ENCODE results near the gene JAKMIP1.

JAKMIP1 gene

DNA sequence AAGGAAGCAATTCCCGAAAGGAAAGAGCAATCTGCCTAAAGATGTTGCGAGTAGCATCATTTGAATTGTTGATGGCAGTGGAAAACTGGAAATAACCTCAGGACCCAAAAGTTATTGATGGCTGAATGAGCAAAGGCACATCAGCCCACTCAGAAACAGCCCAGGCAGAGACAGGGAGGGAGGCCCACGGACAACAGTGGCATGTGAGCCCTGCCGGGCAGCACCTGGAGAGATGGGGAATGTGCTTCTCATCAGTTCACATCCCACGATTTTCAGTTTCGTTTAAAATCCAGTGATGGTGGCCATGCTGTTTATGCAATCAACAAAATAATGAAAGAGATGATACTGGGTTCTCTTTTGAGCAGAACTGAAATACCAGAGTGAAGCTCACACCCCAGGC is 80.0 kb downstream of the JAKMIP1 start:
- in situ Hi-C loops (cut with HindIII; ENCODE audit: low pct_unique_long_range_greater_than_20kb, low sequenced_read_pairs) = no loop called here
- TF ChIP-seq JUND (IDR thresholded peaks at IDR 0.05; ENCODE audit: low read depth) = no peak
- no peak for DNase-seq (ENCODE audit: low read depth in 1 of 2, low spot score in 1 of 2)

DNA sequence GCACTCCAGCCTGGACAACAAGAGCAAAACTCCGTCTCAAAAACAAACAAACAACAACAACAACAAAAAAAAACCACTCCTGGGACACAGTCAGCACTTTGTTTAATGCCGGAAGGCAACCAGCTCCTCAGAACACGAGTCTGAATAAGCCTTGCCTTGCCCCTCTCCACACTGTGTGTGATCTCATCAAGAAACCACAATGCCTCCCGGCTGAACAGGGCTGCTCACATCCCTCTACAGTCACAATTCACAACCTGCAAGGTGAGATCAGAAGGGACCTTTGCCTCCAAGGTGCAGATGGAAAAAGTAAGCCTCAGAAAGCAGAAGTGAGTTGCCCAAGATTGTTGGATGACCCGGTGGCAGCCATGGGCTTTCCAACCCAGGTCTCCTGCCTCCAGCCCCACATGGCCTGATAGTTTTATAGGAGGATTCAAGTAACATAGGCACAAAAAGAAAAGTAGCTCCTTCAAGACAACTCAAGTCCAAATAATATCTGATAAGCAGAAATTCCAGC is 80.8 kb downstream of the JAKMIP1 start:
- TF ChIP-seq JUND (IDR thresholded peaks at IDR 0.05; ENCODE audit: low read depth) = no peak
- DNase-seq (ENCODE audit: low read depth in 1 of 2, low spot score in 1 of 2) = no peak
- in situ Hi-C loops (cut with HindIII; ENCODE audit: low pct_unique_long_range_greater_than_20kb, low sequenced_read_pairs) = no loop called here

DNA sequence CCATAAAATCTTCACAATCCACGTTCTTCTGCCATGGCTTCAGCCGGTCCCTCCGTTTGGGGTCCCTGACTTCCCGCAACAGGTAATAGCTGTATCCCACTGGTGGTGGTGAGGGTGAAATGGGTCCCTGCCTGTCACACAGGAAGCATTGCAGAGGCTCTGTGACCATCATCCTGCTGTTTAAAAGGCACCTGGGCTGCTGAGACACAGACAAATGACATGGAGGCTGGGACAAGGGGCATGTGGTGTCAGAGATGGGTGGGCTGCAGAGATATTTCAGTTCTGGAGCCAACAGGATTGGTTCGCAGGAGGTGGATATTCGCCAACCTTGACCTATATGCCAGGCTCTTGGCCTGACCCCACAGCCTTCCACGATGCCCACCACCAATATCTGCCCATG is 82.1 kb downstream of the JAKMIP1 start:
- no peak for TF ChIP-seq JUND (IDR thresholded peaks at IDR 0.05; ENCODE audit: low read depth)
- in situ Hi-C loops (cut with HindIII; ENCODE audit: low pct_unique_long_range_greater_than_20kb, low sequenced_read_pairs) = no loop called here
- DNase-seq (ENCODE audit: low read depth in 1 of 2, low spot score in 1 of 2) = no peak

DNA sequence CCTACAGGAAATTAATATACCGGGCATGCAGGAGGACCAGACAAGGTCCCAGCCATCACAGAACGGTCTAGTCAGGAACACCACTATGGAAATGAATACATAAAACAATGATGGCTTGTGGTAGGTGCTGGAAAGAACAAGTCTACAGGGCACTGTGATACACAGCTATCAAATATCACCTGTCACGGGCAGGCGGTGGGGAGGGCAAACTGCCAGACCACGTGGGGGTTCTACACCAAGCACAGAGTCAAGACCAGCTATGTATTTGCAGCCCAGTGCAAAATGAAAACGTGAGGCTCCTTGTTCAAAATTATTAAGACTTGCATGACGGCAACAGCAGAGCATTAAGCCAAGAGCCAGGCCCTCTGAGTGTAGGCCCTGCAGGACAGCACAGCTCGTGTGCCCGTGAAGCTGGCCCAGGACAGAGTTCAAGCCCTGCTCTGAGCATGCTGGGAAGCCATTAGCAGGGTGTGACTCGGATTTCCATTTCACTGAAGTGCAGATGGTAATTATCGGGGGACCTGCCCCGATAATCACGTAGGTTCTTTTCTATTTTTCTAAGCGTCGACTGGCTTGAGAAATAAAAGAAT is 83.6 kb downstream of the JAKMIP1 start:
- no peak for TF ChIP-seq JUND (IDR thresholded peaks at IDR 0.05; ENCODE audit: low read depth)
- no peak for DNase-seq (ENCODE audit: low read depth in 1 of 2, low spot score in 1 of 2)
- in situ Hi-C loops (cut with HindIII; ENCODE audit: low pct_unique_long_range_greater_than_20kb, low sequenced_read_pairs) = no loop called here

DNA sequence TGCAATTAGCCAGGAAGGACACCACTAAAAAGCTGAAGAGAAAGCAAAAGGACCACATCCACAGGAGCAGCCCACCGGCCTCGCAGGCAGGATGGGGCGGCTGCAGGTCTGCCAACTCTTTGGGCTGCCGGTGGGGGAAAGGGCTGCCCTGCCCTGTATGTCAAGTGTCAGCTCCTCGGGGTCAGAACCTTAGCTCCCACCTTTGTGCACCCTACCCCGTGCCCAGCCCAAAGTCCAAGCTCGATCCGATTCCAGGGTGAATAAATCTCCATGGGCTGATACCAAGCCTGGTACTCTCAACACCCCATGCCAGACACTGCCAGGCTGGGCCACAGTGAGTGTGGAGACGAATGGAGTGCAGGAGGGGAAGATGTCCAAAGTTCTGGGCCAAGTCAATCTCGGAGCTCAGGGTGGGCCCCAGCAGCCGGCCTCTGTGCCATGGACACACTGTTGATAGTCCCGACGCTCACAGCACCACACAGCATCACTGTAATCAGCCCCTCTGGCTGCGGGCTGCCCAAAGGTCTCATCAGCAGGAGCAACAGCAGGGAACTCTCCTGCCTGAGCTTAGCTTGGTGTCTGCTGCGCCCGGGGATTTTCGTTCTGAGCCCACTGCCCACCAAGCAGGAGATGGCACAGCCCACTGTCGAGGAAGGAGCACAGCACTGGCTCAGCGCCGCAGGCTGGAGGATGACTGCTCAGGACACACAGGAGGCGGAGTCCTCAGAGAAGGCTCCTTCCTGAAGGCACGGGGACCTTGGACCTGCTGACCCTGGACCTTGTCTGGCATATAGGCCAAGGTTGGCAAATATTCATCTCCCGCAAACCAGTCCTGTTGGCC is 84.4 kb downstream of the JAKMIP1 start:
- DNase-seq (ENCODE audit: low read depth in 1 of 2, low spot score in 1 of 2) = no peak
- in situ Hi-C loops (cut with HindIII; ENCODE audit: low pct_unique_long_range_greater_than_20kb, low sequenced_read_pairs) = no loop called here

DNA sequence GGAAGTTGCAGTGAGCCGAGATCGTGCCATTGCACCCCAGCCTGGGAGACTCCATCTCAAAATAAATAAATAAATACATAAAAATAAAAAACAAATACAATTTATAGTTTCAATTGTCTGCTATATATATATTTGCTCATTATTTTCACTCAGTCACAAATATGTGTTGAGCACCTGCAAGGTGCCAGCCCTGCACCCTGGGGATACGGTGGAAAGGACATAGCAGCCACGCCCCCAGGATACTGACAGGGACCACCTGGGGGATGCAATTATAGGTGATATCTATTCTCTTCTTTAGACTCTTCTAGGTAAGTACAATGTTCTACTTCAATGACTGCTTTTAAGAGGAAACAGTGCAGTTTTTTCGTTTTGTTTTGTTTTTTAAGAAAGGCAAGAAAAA is 85.0 kb downstream of the JAKMIP1 start:
- in situ Hi-C loops (cut with HindIII; ENCODE audit: low pct_unique_long_range_greater_than_20kb, low sequenced_read_pairs) = no loop called here
- TF ChIP-seq JUND (IDR thresholded peaks at IDR 0.05; ENCODE audit: low read depth) = no peak
- DNase-seq (ENCODE audit: low read depth in 1 of 2, low spot score in 1 of 2) = no peak

More for the DNA sequence above, 84.4 kb downstream of the JAKMIP1 start:
- no peak for TF ChIP-seq JUND (IDR thresholded peaks at IDR 0.05; ENCODE audit: low read depth)

DNA sequence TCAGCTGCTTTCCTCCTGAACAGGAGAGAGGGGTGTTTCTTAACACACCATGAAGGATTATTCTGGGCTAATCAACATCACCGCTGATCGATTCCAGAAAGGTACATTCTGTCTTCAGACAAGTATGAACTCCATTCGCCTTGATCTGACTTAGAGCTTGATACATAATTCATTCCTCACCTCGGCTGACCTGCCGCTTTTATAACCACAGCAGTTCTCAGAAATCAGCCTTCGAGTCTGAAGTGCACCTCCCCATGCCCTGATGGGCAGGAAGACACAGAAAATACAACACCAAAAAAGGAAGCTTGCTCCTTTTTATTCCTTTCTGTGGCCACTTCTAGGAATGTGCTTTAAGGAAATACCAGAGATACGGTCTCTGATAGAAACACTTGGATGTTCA is 85.7 kb downstream of the JAKMIP1 start:
- in situ Hi-C loops (cut with HindIII; ENCODE audit: low pct_unique_long_range_greater_than_20kb, low sequenced_read_pairs) = no loop called here
- no peak for DNase-seq (ENCODE audit: low read depth in 1 of 2, low spot score in 1 of 2)
- TF ChIP-seq JUND (IDR thresholded peaks at IDR 0.05; ENCODE audit: low read depth) = no peak

DNA sequence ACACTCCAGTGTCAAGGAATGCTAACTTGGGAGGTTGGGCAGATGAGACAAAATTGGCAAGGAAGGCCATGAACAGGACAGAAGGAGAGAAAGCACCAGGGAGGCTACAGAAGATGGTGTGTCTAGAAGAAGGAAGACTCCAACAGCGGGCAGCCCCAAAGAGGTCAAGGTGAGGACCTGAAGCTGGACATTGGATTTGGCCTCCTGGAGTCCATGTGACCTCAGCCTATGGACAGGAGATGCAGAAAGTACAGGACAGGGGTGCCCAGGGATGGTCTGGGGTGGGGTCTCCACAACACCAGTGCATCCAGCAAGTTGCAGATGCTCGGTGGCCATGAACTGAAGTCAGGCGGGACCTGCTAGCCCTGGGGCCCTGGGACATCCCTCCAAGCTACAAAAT is 86.2 kb downstream of the JAKMIP1 start:
- TF ChIP-seq JUND (IDR thresholded peaks at IDR 0.05; ENCODE audit: low read depth) = no peak
- in situ Hi-C loops (cut with HindIII; ENCODE audit: low pct_unique_long_range_greater_than_20kb, low sequenced_read_pairs) = no loop called here
- no peak for DNase-seq (ENCODE audit: low read depth in 1 of 2, low spot score in 1 of 2)

DNA sequence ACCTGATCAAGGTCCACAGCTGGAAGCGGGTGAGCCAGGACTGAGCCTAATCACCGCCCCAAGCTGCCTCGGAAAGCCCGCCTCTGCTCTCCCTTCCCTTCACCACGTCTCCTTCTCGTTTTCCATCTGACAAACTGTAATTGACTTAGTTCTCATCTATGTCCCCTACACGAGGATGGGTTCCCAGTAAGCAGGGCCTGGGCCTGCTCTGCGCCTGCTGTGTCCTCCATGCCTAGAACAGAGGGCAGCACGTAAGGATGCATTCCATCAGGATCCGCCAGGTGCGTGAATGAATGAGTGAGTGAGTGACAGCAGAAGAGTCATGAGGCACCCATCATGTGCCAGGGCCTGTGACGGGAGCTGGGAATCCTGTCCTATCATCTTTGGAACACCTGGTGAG is 86.7 kb downstream of the JAKMIP1 start:
- in situ Hi-C loops (cut with HindIII; ENCODE audit: low pct_unique_long_range_greater_than_20kb, low sequenced_read_pairs) = no loop called here
- no peak for TF ChIP-seq JUND (IDR thresholded peaks at IDR 0.05; ENCODE audit: low read depth)
- no peak for DNase-seq (ENCODE audit: low read depth in 1 of 2, low spot score in 1 of 2)

DNA sequence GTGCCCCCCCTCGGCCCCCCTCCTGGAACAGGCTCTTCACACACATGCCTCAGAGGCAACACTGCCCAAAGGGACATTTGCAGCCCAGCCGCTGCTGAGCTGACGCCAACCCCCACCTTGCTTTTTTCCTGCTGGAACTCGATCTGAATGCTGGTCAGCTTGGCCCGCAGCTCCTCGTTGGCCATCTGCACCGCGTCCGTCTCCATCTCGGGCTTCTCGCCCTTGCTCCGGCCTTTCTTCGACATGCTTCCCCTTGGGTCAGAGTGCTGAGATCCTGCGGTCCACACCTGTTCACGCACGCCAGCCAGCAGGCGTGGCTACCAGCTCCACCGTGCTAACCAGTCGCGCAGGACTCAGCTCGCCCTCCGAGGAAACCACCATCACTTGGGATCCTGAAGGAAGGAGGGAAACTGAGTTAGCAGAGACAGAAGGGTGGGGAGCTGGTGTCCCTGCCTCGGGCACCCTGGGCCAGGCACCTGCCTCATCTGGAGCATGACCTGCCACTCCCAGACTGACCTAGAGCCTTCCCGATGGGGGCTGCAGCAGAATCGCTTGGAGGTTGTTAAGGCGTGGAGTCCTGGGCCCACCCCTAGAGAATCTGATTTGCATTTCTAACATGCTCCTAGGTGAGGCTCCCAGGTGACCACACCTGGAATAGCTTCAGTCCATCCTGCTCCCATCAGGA is 87.6 kb downstream of the JAKMIP1 start:
- no peak for DNase-seq (ENCODE audit: low read depth in 1 of 2, low spot score in 1 of 2)
- TF ChIP-seq JUND (IDR thresholded peaks at IDR 0.05; ENCODE audit: low read depth) = no peak
- in situ Hi-C loops (cut with HindIII; ENCODE audit: low pct_unique_long_range_greater_than_20kb, low sequenced_read_pairs) = no loop called here

DNA sequence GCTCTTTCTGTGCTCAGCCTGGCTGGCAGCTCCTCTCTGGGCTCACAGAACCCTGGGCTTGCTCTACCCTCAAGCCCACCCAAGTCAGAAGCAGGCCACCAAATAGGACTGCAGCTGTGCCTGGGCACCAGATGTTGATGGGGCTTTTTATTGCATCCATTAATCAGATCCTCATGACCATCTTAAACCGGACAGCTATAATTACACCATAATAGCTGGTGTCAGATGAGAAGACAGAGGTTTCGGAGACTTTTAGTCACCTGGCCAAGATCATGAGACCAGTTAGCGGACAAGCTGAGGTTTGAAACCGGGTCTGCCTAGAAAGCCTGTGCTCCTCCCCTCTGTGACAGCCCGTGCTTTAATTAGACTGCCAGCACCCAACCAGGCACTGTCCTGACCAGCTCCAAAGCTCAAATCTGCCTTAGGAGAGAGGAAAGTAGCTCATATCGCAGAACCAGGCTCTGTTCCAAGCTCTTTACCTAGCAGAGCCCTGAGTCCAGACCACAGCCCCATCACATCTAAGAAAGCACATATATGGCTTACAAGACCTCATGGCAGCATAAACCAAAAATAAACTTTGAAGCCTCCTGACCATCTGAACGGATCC is 88.9 kb downstream of the JAKMIP1 start:
- in situ Hi-C loops (cut with HindIII; ENCODE audit: low pct_unique_long_range_greater_than_20kb, low sequenced_read_pairs) = no loop called here
- no peak for TF ChIP-seq JUND (IDR thresholded peaks at IDR 0.05; ENCODE audit: low read depth)
- DNase-seq (ENCODE audit: low read depth in 1 of 2, low spot score in 1 of 2) = no peak

DNA sequence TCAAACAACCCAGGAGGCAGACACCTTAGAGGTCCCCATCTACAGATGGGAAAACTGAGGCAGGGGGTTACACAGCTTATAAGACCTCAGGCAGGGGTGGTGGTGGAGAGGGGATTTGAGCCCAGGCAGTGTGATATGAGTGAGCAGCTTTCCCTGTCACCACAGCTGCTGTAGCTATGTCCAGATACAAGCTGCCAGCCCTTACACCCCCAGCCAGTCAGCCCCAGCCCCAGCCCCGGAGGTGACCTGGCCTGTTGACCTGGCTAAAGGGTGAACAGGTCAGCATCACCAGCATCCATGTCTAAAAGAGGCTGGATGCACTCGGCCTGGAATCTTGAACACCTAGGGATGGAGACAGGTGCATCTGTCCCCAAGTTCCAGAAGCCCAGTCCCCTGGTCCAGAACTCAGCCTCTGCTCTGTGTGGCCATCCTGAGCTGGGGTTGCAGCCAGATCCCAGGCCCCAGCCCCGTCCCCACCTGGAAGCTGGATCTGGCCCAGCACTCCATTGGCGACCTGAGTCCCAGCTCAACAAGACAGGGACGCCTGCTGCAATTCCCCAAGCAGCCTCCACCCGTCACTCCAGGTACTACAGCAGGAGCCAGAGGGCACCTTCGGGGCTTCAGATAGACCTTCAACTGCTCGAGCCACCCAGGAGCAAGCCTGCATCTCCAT is 89.5 kb downstream of the JAKMIP1 start:
- DNase-seq (ENCODE audit: low read depth in 1 of 2, low spot score in 1 of 2) = no peak
- no peak for TF ChIP-seq JUND (IDR thresholded peaks at IDR 0.05; ENCODE audit: low read depth)
- in situ Hi-C loops (cut with HindIII; ENCODE audit: low pct_unique_long_range_greater_than_20kb, low sequenced_read_pairs) = no loop called here
